ENCODE data around the gene FADS2. TPM values are rescaled to one million over a fixed set of nuclear protein-coding genes. Genes with fewer than 3 reads are reported as not detected.
"Not testable (repeated sequence)": the region's sequence is repeated elsewhere in the genome, so short reads cannot be mapped to it uniquely, and the experiment has no call there.

The FADS2 gene
- total RNA-seq, 1 experiment from 2014 or later: 19.3 TPM

- DNase-seq (ENCODE audit: extremely low read depth, low read depth): no peak
These were observed 37.0 kb downstream of the FADS2 start for GRCh38 chr11:61864814-61865775.

GRCh38 chr11:61866231-61866957, 38.3 kb downstream of the FADS2 start:
- DNase-seq (ENCODE audit: extremely low read depth, low read depth): no peak

GRCh38 chr11:61866958-61867343, 38.9 kb downstream of the FADS2 start:
- DNase-seq (ENCODE audit: extremely low read depth, low read depth): no peak

- DNase-seq (ENCODE audit: extremely low read depth, low read depth): no peak
These were observed 40.7 kb downstream of the FADS2 start for GRCh38 chr11:61868571-61869428.

GRCh38 chr11:61869429-61869707, 41.3 kb downstream of the FADS2 start:
- no peak for DNase-seq (ENCODE audit: extremely low read depth, low read depth)

- no peak for DNase-seq (ENCODE audit: extremely low read depth, low read depth)
These were observed 41.8 kb downstream of the FADS2 start for GRCh38 chr11:61869708-61870451.

GRCh38 chr11:61870541-61871031, 42.5 kb downstream of the FADS2 start:
- no peak for DNase-seq (ENCODE audit: extremely low read depth, low read depth)

- peak; percentile 63 for DNase-seq (ENCODE audit: extremely low read depth, low read depth)
These were observed 43.1 kb downstream of the FADS2 start for GRCh38 chr11:61871158-61871597.

GRCh38 chr11:61872935-61873565, 45.0 kb downstream of the FADS2 start:
- no peak for DNase-seq (ENCODE audit: extremely low read depth, low read depth)

- DNase-seq (ENCODE audit: extremely low read depth, low read depth): no peak
These were observed 45.7 kb downstream of the FADS2 start for GRCh38 chr11:61873588-61874376.

- no peak for DNase-seq (ENCODE audit: extremely low read depth, low read depth)
These were observed 46.3 kb downstream of the FADS2 start for GRCh38 chr11:61874377-61874809.

- DNase-seq (ENCODE audit: extremely low read depth, low read depth): no peak
These were observed 46.8 kb downstream of the FADS2 start for GRCh38 chr11:61874853-61875252.

- no peak for DNase-seq (ENCODE audit: extremely low read depth, low read depth)
These were observed 47.6 kb downstream of the FADS2 start for GRCh38 chr11:61875698-61876097.

GRCh38 chr11:61879152-61879551, 51.1 kb downstream of the FADS2 start:
- no peak for DNase-seq (ENCODE audit: extremely low read depth, low read depth)

GRCh38 chr11:61880031-61880430, 51.9 kb downstream of the FADS2 start:
- no peak for DNase-seq (ENCODE audit: extremely low read depth, low read depth)

GRCh38 chr11:61880454-61880853, 52.4 kb downstream of the FADS2 start:
- DNase-seq (ENCODE audit: extremely low read depth, low read depth): no peak

GRCh38 chr11:61881397-61881796, 53.3 kb downstream of the FADS2 start:
- DNase-seq (ENCODE audit: extremely low read depth, low read depth): no peak

- DNase-seq (ENCODE audit: extremely low read depth, low read depth): not testable (repeated sequence)
These were observed 54.2 kb downstream of the FADS2 start for GRCh38 chr11:61882267-61882666.

GRCh38 chr11:61882879-61883278, 54.8 kb downstream of the FADS2 start:
- DNase-seq (ENCODE audit: extremely low read depth, low read depth): no peak
